ENCODE data around the gene PHACTR4.
"Not testable (repeated sequence)": the region's sequence is repeated elsewhere in the genome, so short reads cannot be mapped to it uniquely, and the experiment has no call there.

DNA sequence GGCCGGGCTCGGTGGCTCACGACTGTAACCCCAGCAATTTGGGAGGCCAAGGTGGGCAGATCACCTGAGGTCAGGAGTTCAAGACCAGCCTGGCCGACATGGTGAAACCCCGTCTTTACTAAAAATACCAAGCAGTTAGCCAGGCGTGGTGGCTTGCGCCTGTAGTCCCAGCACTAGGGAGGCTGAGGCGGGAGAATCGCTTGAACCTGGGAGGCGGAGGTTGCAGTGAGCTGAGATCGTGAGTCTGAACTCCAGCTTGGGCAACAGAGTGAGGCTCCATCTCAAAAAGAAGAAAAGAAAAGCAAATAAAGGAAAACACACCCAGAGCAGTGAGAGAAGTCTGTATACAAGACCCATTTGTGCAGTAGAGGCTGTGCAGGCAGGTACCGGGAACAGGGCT lies 151.3 kb downstream of the PHACTR4 start:
- TF ChIP-seq CTCF (conservative IDR thresholded peaks at IDR 0.05; ENCODE audit: low read depth in 2 of 2); CREB1 (CRISPR knock-in tag; IDR thresholded peaks at IDR 0.05; ENCODE audit: low read depth): not testable (repeated sequence)

Measured in GM23338 (cell line).